ENCODE data around the gene PFDN6. TPM values are rescaled to one million over a fixed set of nuclear protein-coding genes. Genes with fewer than 3 reads are reported as not detected.

PFDN6 gene
- total RNA-seq, 1 experiment from 2014 or later, result 153 TPM

DNA sequence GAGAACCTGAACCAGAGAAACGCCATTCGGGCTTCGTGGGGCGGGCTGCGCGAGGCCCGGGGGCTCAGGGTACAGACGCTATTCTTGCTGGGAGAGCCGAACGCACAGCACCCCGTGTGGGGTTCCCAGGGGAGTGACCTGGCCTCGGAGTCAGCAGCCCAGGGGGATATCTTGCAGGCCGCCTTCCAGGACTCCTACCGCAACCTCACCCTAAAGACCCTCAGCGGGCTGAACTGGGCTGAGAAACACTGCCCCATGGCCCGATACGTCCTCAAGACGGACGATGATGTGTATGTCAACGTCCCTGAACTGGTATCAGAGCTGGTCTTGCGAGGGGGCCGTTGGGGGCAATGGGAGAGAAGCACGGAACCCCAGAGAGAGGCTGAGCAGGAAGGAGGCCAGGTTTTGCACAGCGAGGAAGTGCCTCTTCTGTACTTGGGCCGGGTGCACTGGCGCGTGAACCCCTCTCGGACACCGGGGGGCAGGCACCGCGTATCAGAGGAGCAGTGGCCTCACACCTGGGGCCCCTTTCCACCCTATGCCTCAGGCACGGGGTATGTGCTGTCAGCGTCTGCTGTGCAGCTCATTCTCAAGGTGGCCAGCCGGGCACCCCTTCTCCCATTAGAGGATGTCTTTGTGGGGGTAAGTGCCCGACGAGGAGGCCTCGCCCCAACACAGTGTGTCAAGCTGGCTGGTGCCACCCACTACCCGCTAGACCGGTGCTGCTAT lies 11.6 kb upstream of the PFDN6 start:
- Histone ChIP-seq H3K4me1 (ENCODE audit: insufficient read depth, low read length) (peaks cover 42% of the 10 kb centered on the region), H3K79me2 (ENCODE audit: low read length) (peaks cover 30% of the 10 kb centered on the region), H3K9me2 (replicated peaks; ENCODE audit: low read length) (no peaks in the 10 kb centered on the region), H3K36me3 (ENCODE audit: low read depth, low read length) (peaks cover 40% of the 10 kb centered on the region), H2AFZ (ENCODE audit: low read length) (no peak overlapping the region), H3K9me3 (ENCODE audit: low read length) (no peaks in the 10 kb centered on the region), H4K20me1 (ENCODE audit: low read length) (peaks cover 31% of the 10 kb centered on the region), H3K4me2 (ENCODE audit: low read length) (peak overlapping the region; percentile 98), H3F3A (ENCODE audit: low read length, unreplicated experiment) (peaks cover 29% of the 10 kb centered on the region), H3K27me3 (ENCODE audit: low read length) (no peaks in the 10 kb centered on the region), H3K27ac (ENCODE audit: low read length) (peak overlapping the region; percentile 77), H3K4me3 (ENCODE audit: low read length) (peak overlapping the region; percentile 87), H3K9ac (ENCODE audit: low read length) (peak overlapping the region; percentile 71)
- ChIA-PET CTCF (interaction anchor here (0.6 to 1.6 kb wide), 2 partner anchors 40 to 967 kb away, joined by 3 to 18 read pairs; partner anchors contain the start of gene ZBTB22), POLR2A (ENCODE audit: unreplicated experiment) (interaction anchor here (0.8 kb wide), 1 partner anchor 30 kb away, joined by 7 read pairs; no protein-coding TSS in a partner anchor)
- DNase-seq, result no peak
- intact Hi-C loops (cut with micrococcal nuclease), result loop anchor here (10.0 kb wide), 1 partner anchor 73 kb away; the partner anchor contains the start of genes HSD17B8, RING1, RXRB and SLC39A7
- TF ChIP-seq, protein P1, sequence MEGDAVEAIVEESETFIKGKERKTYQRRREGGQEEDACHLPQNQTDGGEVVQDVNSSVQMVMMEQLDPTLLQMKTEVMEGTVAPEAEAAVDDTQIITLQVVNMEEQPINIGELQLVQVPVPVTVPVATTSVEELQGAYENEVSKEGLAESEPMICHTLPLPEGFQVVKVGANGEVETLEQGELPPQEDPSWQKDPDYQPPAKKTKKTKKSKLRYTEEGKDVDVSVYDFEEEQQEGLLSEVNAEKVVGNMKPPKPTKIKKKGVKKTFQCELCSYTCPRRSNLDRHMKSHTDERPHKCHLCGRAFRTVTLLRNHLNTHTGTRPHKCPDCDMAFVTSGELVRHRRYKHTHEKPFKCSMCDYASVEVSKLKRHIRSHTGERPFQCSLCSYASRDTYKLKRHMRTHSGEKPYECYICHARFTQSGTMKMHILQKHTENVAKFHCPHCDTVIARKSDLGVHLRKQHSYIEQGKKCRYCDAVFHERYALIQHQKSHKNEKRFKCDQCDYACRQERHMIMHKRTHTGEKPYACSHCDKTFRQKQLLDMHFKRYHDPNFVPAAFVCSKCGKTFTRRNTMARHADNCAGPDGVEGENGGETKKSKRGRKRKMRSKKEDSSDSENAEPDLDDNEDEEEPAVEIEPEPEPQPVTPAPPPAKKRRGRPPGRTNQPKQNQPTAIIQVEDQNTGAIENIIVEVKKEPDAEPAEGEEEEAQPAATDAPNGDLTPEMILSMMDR (conservative IDR thresholded peaks at IDR 0.05; ENCODE audit: low read depth, low read length), result peak; percentile 24; the same call in 1 of the 2 replicates
- no peak for TF ChIP-seq EZH2phosphoT487 (IDR thresholded peaks at IDR 0.05; ENCODE audit: borderline replicate concordance, low read length)
- BruUV-seq (replicated peaks), result no TSS peak
- ATAC-seq, result no peak; the same call in 1 of the 2 replicates

DNA sequence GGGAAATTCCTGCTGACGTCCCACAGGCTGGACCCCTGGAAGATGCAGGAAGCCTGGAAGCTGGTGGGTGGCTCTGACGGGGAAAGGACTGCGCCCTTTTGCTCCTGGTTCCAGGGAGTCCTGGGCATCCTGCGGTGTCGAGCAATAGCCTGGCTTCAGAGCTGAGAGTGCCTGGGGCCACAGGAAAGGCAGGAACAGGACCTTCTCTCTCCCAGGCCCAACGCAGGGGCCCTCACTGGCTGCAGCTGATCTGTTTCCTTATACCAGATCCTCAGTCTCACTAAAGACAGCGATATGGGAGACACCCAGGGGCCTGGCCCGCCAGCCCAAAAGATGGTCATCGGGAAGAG lies 11.0 kb upstream of the PFDN6 start:
- H3K9me2 ChIP-seq (replicated peaks; ENCODE audit: low read length), result no peaks in the 10 kb centered on the region
- DNase-seq (no peak), ATAC-seq (no peak)
- intact Hi-C loops (cut with micrococcal nuclease), result loop anchor here (10.0 kb wide), 1 partner anchor 74 kb away; the partner anchor contains the start of genes HSD17B8, RING1, RXRB and SLC39A7
- POLR2A ChIA-PET (ENCODE audit: unreplicated experiment), result no interaction called here
- H2AFZ ChIP-seq (ENCODE audit: low read length), result no peak overlapping the region
- H3K27me3 ChIP-seq (ENCODE audit: low read length), result no peaks in the 10 kb centered on the region
- no peak overlapping the region for H3K9ac ChIP-seq (ENCODE audit: low read length)
- BruUV-seq (replicated peaks), result no TSS peak
- TF ChIP-seq EZH2 (IDR thresholded peaks at IDR 0.05; ENCODE audit: low read length, unreplicated experiment) (no peak), EZH2phosphoT487 (IDR thresholded peaks at IDR 0.05; ENCODE audit: borderline replicate concordance, low read length) (no peak)
- TF ChIP-seq, protein P1 (conservative IDR thresholded peaks at IDR 0.05; ENCODE audit: low read depth, low read length), result no peak
- H4K20me1 ChIP-seq (ENCODE audit: low read length), result peaks cover 26% of the 10 kb centered on the region
- H3K27ac ChIP-seq (ENCODE audit: low read length), result no peak overlapping the region
- peaks cover 29% of the 10 kb centered on the region for H3F3A ChIP-seq (ENCODE audit: low read length, unreplicated experiment)
- CTCF ChIA-PET, result interaction anchor here (0.6 kb wide), 1 partner anchor 966 kb away, joined by 3 read pairs; no protein-coding TSS in a partner anchor
- H3K4me1 ChIP-seq (ENCODE audit: insufficient read depth, low read length), result peaks cover 40% of the 10 kb centered on the region
- peaks cover 38% of the 10 kb centered on the region for H3K36me3 ChIP-seq (ENCODE audit: low read depth, low read length)
- no peak overlapping the region for H3K4me2 ChIP-seq (ENCODE audit: low read length)
- no peak overlapping the region for H3K4me3 ChIP-seq (ENCODE audit: low read length)
- peaks cover 24% of the 10 kb centered on the region for H3K79me2 ChIP-seq (ENCODE audit: low read length)
- H3K9me3 ChIP-seq (ENCODE audit: low read length), result no peaks in the 10 kb centered on the region

DNA sequence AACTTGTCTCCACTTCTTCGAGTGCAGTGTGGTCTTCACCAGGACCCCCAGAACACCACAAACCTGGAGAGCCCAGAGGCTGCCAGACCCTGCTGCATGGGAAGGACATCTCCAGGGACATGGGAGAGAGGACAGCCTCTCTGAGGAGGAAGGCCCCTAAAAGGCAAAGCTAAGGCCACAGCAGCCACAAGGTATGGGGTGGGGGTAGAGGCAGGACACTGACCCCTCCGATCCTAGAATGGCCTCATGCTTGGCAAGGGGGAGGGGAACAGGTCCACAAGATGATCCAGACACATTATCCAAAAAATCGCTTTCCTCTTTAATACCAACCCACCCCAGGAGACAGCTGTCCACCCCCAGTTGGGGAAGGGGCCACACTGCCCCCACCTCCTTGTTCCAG lies 10.6 kb upstream of the PFDN6 start:
- Histone ChIP-seq H3K36me3 (ENCODE audit: low read depth, low read length) (peaks cover 34% of the 10 kb centered on the region), H3F3A (ENCODE audit: low read length, unreplicated experiment) (peaks cover 27% of the 10 kb centered on the region), H3K4me3 (ENCODE audit: low read length) (no peak overlapping the region), H3K79me2 (ENCODE audit: low read length) (peaks cover 20% of the 10 kb centered on the region), H3K27ac (ENCODE audit: low read length) (no peak overlapping the region), H3K9me2 (replicated peaks; ENCODE audit: low read length) (no peaks in the 10 kb centered on the region), H2AFZ (ENCODE audit: low read length) (no peak overlapping the region), H4K20me1 (ENCODE audit: low read length) (peaks cover 21% of the 10 kb centered on the region), H3K27me3 (ENCODE audit: low read length) (no peaks in the 10 kb centered on the region), H3K4me1 (ENCODE audit: insufficient read depth, low read length) (peaks cover 35% of the 10 kb centered on the region), H3K9me3 (ENCODE audit: low read length) (no peaks in the 10 kb centered on the region), H3K9ac (ENCODE audit: low read length) (no peak overlapping the region), H3K4me2 (ENCODE audit: low read length) (no peak overlapping the region)
- intact Hi-C loops (cut with micrococcal nuclease), result loop anchor here (10.0 kb wide), 1 partner anchor 74 kb away; the partner anchor contains the start of genes HSD17B8, RING1, RXRB and SLC39A7
- no TSS peak for BruUV-seq (replicated peaks)
- TF ChIP-seq, protein P1 (conservative IDR thresholded peaks at IDR 0.05; ENCODE audit: low read depth, low read length), result no peak
- no peak for TF ChIP-seq EZH2 (IDR thresholded peaks at IDR 0.05; ENCODE audit: low read length, unreplicated experiment)
- DNase-seq (no peak), ATAC-seq (no peak)
- POLR2A ChIA-PET (ENCODE audit: unreplicated experiment), result no interaction called here
- CTCF ChIA-PET, result interaction anchor here (0.6 kb wide), 1 partner anchor 966 kb away, joined by 3 read pairs; no protein-coding TSS in a partner anchor
